WTC11 (cell line): ENCODE results near the gene OPN3. TPM values are rescaled to one million over a fixed set of nuclear protein-coding genes. Genes with fewer than 3 reads are reported as not detected.

ENCODE experiments used
- ATAC-seq: fragments of 200-7000 bp; cut with Tn5 transposase; 2 replicates; pipeline ENCODE4 v1.10.0; 2021; ENCODE audit warnings: mild to moderate bottlenecking, moderate library complexity
- CTCF ChIA-PET: fragments of 300-600 bp; sonication (Branson Sonifier 250); formaldehyde crosslinking; loops from one replicate; lab custom pipeline; 2021; ENCODE audit warnings: antibody characterized with exemption; lab: Charles Lee
- POLR2A ChIA-PET: fragments of 350-600 bp; sonication (Branson Sonifier 250); formaldehyde crosslinking; loops from one replicate; lab custom pipeline; 2021; ENCODE audit warnings: antibody characterized with exemption; lab: Charles Lee
- DNase-seq: peaks from one replicate; pipeline ENCODE4 v3.0.0; 2021; ENCODE audit warnings: low spot score
- H3K27ac Mint-ChIP-seq: 2 replicates; pipeline ENCODE4 v1.8.0; 2021; ENCODE audit warnings: mixed read lengths
- H3K27me3 Mint-ChIP-seq: 2 replicates; pipeline ENCODE4 v1.8.0; 2021; ENCODE audit warnings: low read depth, mild to moderate bottlenecking, moderate library complexity, mixed read lengths
- H3K36me3 Mint-ChIP-seq: 2 replicates; pipeline ENCODE4 v1.8.0; 2021; ENCODE audit warnings: mixed read lengths
- H3K4me1 Mint-ChIP-seq: 2 replicates; pipeline ENCODE4 v1.8.0; 2022; ENCODE audit warnings: mixed read lengths
- H3K4me3 Mint-ChIP-seq: 2 replicates; pipeline ENCODE4 v1.8.0; 2021; ENCODE audit warnings: mild to moderate bottlenecking, moderate library complexity, mixed read lengths
- H3K9me3 Mint-ChIP-seq: 2 replicates; pipeline ENCODE4 v1.8.0; 2021; ENCODE audit warnings: mixed read lengths
- AFF4 ChIP-seq: sonication (generic); formaldehyde crosslinking; IDR thresholded peaks from 2 replicates; pipeline ENCODE4 v1.8.1; 2023; ENCODE audit warnings: mild to moderate bottlenecking, missing genetic modification reagents, borderline replicate concordance
- ATF3 ChIP-seq: sonication (generic); formaldehyde crosslinking; conservative IDR thresholded peaks from 2 replicates; pipeline ENCODE4 v1.8.1; 2022; ENCODE audit warnings: mild to moderate bottlenecking, missing genetic modification reagents
- ELF4 ChIP-seq: sonication (generic); formaldehyde crosslinking; IDR thresholded peaks from 2 replicates; pipeline ENCODE4 v1.8.1; 2022; ENCODE audit warnings: low read depth, mild to moderate bottlenecking, moderate library complexity, missing genetic modification reagents
- ETV6 ChIP-seq: sonication (generic); formaldehyde crosslinking; IDR thresholded peaks from 2 replicates; pipeline ENCODE4 v1.8.1; 2022; ENCODE audit warnings: mild to moderate bottlenecking, missing genetic modification reagents
- HMGXB4 ChIP-seq: sonication (generic); formaldehyde crosslinking; IDR thresholded peaks from 2 replicates; pipeline ENCODE4 v1.8.1; 2023; ENCODE audit warnings: mild to moderate bottlenecking, moderate library complexity, missing genetic modification reagents
- MLX ChIP-seq: sonication (generic); formaldehyde crosslinking; IDR thresholded peaks from 2 replicates; pipeline ENCODE4 v1.8.1; 2023; ENCODE audit warnings: mild to moderate bottlenecking, missing genetic modification reagents, moderate library complexity
- RORB ChIP-seq: fragments of 250-450 bp; sonication (Bioruptor Pico); IDR thresholded peaks from 2 replicates; pipeline ENCODE4 v1.9.0; 2021; ENCODE audit warnings: mild to moderate bottlenecking
- ZNF281 ChIP-seq: sonication (generic); formaldehyde crosslinking; IDR thresholded peaks from 2 replicates; pipeline ENCODE4 v1.8.0; 2023; ENCODE audit warnings: mild to moderate bottlenecking, missing genetic modification reagents
- ZNF416 ChIP-seq: fragments of 250-450 bp; sonication (Bioruptor Pico); IDR thresholded peaks from 2 replicates; pipeline ENCODE4 v1.9.0; 2021; ENCODE audit warnings: mild to moderate bottlenecking, inconsistent platforms
- total RNA-seq: library from RNA; stranded (reverse); gene quantifications from 3 replicates; pipeline ENCODE4 v1.2.3, GENCODE V29; 2021

The OPN3 gene
- total RNA-seq, 1 experiment from 2014 or later, result 17.2 TPM

GRCh38 chr1:241557031-241557430, 83.1 kb downstream of the OPN3 start (continued):
- TF ChIP-seq AFF4 (CRISPR knock-in tag), result no peak
- no peak for TF ChIP-seq ZNF281

- Mint-ChIP-seq H3K27me3 (no peaks in the 10 kb centered on the region; the same call in 1 of the 2 replicates), H3K27ac (no peak overlapping the region), H3K4me1 (no peaks in the 10 kb centered on the region; the same call in 1 of the 2 replicates), H3K4me3 (no peak overlapping the region), H3K9me3 (no peaks in the 10 kb centered on the region), H3K36me3 (no peaks in the 10 kb centered on the region)
- ChIA-PET POLR2A (no interaction called here), CTCF (no interaction called here)
- ATAC-seq (no peak), DNase-seq (no peak)
- no peak for TF ChIP-seq ELF4 (CRISPR knock-in tag)
- TF ChIP-seq ATF3, result no peak
- TF ChIP-seq ETV6 (CRISPR knock-in tag), result no peak
These were observed 84.6 kb downstream of the OPN3 start for GRCh38 chr1:241555526-241555925.

- POLR2A ChIA-PET, result no interaction called here
- CTCF ChIA-PET, result interaction anchor here (0.6 kb wide), 1 partner anchor 68 kb away, joined by 3 read pairs; no protein-coding TSS in a partner anchor
- no peaks in the 10 kb centered on the region for H3K9me3 Mint-ChIP-seq
- ATAC-seq, result no peak
- H3K27ac Mint-ChIP-seq, result no peak overlapping the region
- H3K36me3 Mint-ChIP-seq, result no peaks in the 10 kb centered on the region
- DNase-seq, result no peak
- no peak for TF ChIP-seq HMGXB4 (CRISPR knock-in tag)
- TF ChIP-seq RORB (CRISPR knock-in tag), result no peak
- no peak for TF ChIP-seq ZNF416 (CRISPR knock-in tag)
- no peak for TF ChIP-seq MLX
- no peaks in the 10 kb centered on the region; the same call in 1 of the 2 replicates for H3K4me1 Mint-ChIP-seq
- H3K27me3 Mint-ChIP-seq, result no peaks in the 10 kb centered on the region; the same call in 1 of the 2 replicates
- H3K4me3 Mint-ChIP-seq, result no peak overlapping the region
These were observed 86.1 kb downstream of the OPN3 start for GRCh38 chr1:241553886-241554592.
